HG02852 (cell line): ENCODE results near the gene EVA1C.
"Not testable (repeated sequence)": the region's sequence is repeated elsewhere in the genome, so short reads cannot be mapped to it uniquely, and the experiment has no call there.

Source experiments
- ATAC-seq: cut with Tn5 transposase; IDR thresholded peaks from one replicate; pipeline ENCODE4 v1.9.1; 2021; ENCODE audit warnings: mild to moderate bottlenecking, moderate library complexity; ENCODE audit not compliant: unreplicated experiment

EVA1C gene

GRCh38 chr21:32484706-32485380 is 72.3 kb downstream of the EVA1C start:
- ATAC-seq = no peak

DNA sequence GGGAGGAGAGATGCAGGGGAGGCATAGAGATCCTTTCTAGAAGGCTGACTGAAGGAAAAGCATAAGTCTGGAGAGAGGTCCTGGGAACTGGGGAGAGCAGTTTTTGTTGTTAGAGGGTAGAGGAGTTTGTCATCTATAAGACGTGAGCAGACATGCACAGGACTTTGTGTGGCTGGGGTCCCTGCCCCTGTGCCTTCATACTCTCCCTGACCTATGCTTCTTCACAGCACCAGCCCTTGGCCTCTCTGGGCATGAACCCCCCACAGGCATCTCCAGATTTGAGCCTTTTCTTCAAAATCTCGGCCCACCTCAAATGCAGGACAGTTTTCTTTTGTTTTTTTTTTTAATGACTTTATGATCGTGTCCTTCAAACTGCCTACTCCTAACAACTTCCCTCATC is 79.9 kb downstream of the EVA1C start:
- no peak for ATAC-seq

GRCh38 chr21:32494934-32495709 is 82.6 kb downstream of the EVA1C start:
- no peak for ATAC-seq

DNA sequence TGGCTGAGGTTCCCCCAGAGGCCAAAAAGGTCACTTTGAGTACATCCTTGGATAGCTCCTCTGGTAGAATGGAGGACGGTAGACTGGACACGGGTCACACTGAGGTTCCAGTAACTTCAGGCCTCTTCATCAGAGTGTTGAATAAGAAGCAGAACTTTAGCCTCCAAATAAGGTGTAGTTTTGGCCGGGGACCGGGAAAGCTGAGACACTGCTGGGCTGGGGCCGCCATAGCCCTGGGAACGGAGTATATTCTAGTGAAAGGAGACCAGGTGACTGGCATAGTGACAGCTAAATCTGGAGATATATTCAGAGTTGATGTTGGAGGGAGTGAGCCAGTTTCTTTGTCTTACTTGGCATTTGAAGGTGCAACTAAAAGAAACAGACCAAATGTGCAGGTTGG is 84.1 kb downstream of the EVA1C start:
- no peak for ATAC-seq

DNA sequence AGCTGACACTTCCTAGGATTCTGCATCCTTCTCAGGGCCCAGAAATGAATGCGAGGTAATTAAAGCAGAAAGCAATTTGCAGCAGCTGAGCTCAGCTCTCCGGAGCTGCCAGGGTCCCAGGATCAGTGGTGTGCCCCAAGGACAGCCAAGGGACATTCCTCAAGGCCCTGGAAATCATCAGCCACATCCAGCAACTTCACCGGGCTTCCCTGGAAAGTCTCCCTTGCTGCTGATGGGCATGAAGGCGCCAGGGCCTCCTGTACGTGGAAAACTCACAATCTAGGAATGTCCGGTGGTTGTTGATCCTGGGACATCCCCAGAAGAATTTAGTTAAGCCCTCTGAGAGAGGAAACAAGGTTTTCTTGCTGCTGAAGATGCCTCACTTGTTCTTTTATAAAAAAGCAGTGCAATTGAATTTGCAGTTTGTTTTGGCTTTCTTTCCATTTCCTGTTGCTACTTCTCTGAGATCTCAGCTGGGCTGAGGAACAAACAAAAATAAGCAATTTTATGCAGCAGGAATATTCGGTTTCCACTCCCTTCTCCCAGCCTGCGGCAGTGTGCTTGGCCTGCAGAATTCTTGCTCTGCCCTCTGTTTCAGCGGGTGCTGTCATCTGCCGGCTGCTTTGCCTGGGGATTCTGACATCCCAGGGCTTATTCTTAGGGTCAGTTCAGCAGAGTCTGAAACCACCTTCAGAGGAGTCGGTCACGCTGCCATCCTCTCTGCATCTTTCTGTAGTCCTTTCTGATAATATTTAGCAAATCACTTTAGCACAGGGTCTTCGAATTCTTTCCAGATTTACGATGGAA is 86.9 kb downstream of the EVA1C start:
- no peak for ATAC-seq

- ATAC-seq = not testable (repeated sequence)
These were observed 91.1 kb downstream of the EVA1C start for GRCh38 chr21:32503641-32504040.

GRCh38 chr21:32505767-32506166 is 93.3 kb downstream of the EVA1C start:
- ATAC-seq = not testable (repeated sequence)

GRCh38 chr21:32506411-32506965 is 94.0 kb downstream of the EVA1C start:
- not testable (repeated sequence) for ATAC-seq

DNA sequence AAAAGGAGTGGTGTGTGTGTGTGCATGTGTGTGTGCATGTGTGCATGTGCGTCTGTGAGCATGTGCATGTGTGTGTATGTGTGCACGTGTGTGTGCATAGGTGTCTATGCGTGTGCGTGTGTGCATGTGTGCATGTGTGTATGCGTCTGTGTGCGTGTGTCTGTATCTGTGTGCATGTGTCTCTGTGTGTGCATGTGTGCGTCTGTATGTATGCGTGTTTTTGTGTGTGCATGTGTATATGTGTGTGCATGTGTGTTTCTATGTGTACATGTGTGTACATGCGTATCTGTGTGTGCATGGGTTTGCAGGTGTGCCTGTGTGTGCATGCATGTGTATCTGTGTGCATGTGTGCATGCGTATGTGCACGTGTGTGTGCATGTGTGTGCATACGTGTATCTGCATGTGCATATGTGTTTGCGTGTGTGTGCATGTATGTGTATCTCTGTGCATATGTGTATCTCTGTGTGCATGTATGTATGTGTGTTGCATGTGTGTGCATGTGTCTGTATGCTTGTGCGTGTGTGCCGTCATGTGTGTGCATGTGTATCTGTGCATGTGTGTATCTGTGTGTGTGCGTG is 94.9 kb downstream of the EVA1C start:
- no peak for ATAC-seq

- not testable (repeated sequence) for ATAC-seq
These were observed 95.5 kb downstream of the EVA1C start for GRCh38 chr21:32508036-32508435.

GRCh38 chr21:32508558-32508957 is 96.1 kb downstream of the EVA1C start:
- no peak for ATAC-seq

GRCh38 chr21:32508975-32509374 is 96.5 kb downstream of the EVA1C start:
- ATAC-seq = not testable (repeated sequence)

GRCh38 chr21:32514275-32515055 is 102.0 kb downstream of the EVA1C start:
- no peak for ATAC-seq

DNA sequence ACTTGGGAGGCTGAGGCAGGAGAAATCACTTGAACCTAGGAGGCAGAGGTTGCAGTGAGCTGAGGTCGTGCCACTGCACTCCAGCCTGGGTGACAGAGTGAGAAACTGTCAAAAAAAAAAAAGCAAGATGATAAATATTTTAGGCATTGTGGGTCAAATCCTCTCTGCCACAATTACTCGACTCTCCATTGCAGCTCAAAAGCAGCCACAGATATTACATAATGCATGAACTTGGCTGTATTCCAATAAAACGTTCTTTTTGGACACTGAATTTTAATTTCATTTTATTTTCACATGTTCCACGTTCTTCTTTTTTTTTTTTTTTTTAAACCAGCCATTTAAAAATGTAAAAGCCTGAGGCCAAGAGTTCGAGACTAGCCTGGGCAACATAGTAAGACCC is 103.4 kb downstream of the EVA1C start:
- no peak for ATAC-seq

- ATAC-seq = no peak
These were observed 104.5 kb downstream of the EVA1C start for GRCh38 chr21:32516756-32517649.

DNA sequence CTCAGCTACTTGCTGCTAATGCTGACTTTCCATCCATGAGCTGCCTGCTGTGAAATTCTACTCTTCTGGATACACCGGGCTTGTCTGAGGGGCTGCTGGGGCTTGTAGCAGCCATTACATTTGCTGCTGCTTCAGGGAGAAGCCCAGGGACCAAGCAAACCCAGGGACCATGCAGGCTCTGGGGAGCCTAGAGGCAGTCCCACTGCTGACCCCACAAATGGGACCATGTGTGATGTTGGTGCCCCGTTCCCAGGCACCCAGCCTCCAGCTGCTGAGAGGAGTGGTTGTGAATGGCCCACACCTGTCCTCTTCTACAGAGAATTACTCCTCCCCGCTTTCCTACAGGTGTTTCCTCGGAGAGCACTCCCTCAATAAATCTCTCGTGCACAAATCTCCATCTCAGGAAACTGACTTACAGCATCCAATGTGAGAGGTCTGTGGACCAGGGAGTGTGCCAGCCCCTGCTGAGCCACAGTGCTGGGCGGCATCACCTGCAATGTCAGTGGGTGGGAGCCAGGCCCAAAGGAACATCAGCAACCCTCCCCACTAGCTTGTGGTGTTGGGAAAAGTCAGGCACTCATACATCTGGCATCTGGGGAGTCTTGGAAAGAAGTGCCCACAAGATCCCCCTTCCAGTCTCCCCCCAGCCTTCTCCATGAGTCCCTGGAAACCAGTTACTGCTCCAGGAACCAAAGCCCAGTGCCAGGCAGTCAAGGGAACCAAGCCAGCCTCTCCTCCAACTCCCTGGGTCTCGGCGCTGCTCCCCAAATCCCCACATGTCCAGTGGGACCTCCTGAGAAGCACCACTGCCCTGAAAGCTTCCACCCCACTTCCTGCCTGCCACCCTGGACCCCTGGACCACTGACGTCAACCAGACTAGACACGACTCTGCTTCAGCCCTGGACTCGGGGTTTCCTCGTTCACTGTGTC is 107.7 kb downstream of the EVA1C start:
- ATAC-seq = no peak

DNA sequence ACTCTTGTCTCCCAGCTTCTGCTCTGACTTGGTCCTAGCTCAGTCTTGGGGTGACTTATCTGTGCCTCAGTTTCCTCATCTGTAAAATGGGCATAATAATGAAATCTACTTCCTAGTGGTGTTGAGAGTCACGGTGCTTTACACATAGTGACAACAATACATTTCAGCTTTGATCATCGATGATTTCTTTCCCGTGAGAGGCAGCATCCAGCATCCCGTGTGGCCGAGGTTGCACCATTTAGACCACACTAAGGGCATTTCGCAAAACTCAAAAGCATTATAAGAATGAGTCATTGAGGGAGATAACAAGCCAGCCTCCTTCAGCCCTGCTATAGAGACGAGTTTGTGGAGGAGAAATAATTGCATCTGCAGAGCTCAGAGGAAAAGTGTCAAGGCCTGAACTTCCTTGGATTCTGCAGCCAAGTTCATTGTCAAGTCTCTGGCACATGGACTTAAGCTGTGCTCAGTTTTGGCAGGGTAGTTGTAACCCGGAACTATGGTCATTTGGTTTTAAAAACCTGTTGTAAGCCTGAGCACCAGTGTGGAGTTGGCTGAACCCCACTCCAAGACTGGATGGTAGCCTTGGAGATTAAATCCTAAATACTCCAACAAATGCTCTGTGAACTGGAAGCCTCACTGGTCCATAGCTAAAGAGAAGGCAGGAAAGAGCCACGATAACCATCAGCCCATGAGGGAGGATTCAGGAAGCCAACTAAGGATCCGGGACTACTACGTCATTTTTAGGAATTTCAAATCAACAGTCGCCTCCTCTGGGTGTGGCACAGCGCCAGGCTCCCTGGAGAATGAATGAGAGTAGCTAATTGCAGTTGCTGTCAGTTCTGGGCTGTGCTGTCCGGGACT is 108.6 kb downstream of the EVA1C start:
- ATAC-seq = no peak
